ENCODE measurements around the gene TRIM9.

The TRIM9 gene

GRCh38 chr14:50932592-50933495 is 162.1 kb downstream of the TRIM9 start:
- DNase-seq (ENCODE audit: extremely low spot score) = no peak
- CTCF ChIA-PET = interaction anchor here (0.6 kb wide), 1 partner anchor 45 kb away, joined by 3 read pairs; no protein-coding TSS in a partner anchor
- POLR2A ChIA-PET = interaction anchor here (1.7 kb wide), 1 partner anchor 11 kb away, joined by 15 read pairs; the partner anchor contains the start of gene PYGL
- TF ChIP-seq SUZ12 (IDR thresholded peaks at IDR 0.05) (no peak), FOXA1 (IDR thresholded peaks at IDR 0.05) (no peak), LEF1 (IDR thresholded peaks at IDR 0.05; ENCODE audit: borderline replicate concordance) (no peak), TARDBP (IDR thresholded peaks at IDR 0.05) (no peak), FOXK2 (IDR thresholded peaks at IDR 0.05) (no peak), PKNOX1 (IDR thresholded peaks at IDR 0.05) (no peak), ZNF384 (IDR thresholded peaks at IDR 0.05) (no peak), SP1 (IDR thresholded peaks at IDR 0.05) (no peak), NFRKB (IDR thresholded peaks at IDR 0.05) (no peak), ARNT (IDR thresholded peaks at IDR 0.05) (no peak), HDGF (IDR thresholded peaks at IDR 0.05; ENCODE audit: borderline replicate concordance) (no peak), CTBP1 (IDR thresholded peaks at IDR 0.05; ENCODE audit: borderline replicate concordance) (no peak), ELF4 (IDR thresholded peaks at IDR 0.05) (no peak), FOXM1 (IDR thresholded peaks at IDR 0.05; ENCODE audit: borderline replicate concordance) (no peak), BHLHE40 (IDR thresholded peaks at IDR 0.05; ENCODE audit: borderline replicate concordance) (no peak)

- TF ChIP-seq FOXK2 (IDR thresholded peaks at IDR 0.05) (no peak), SUZ12 (IDR thresholded peaks at IDR 0.05) (no peak), BHLHE40 (IDR thresholded peaks at IDR 0.05; ENCODE audit: borderline replicate concordance) (no peak), FOXM1 (IDR thresholded peaks at IDR 0.05; ENCODE audit: borderline replicate concordance) (no peak), PKNOX1 (IDR thresholded peaks at IDR 0.05) (no peak), ARNT (IDR thresholded peaks at IDR 0.05) (no peak), FOXA1 (IDR thresholded peaks at IDR 0.05) (no peak), CTBP1 (IDR thresholded peaks at IDR 0.05; ENCODE audit: borderline replicate concordance) (no peak), ELF4 (IDR thresholded peaks at IDR 0.05) (no peak), NFRKB (IDR thresholded peaks at IDR 0.05) (no peak), TARDBP (IDR thresholded peaks at IDR 0.05) (no peak), SP1 (IDR thresholded peaks at IDR 0.05) (no peak), HDGF (IDR thresholded peaks at IDR 0.05; ENCODE audit: borderline replicate concordance) (no peak), ZNF384 (IDR thresholded peaks at IDR 0.05) (no peak), L3MBTL2 (conservative IDR thresholded peaks at IDR 0.05) (no peak), LEF1 (IDR thresholded peaks at IDR 0.05; ENCODE audit: borderline replicate concordance) (no peak)
- DNase-seq (ENCODE audit: extremely low spot score) = no peak
- ChIA-PET CTCF (no interaction called here), POLR2A (interaction anchor here (1.7 kb wide), 1 partner anchor 12 kb away, joined by 15 read pairs; the partner anchor contains the start of gene PYGL)
Measured at GRCh38 chr14:50932156-50932555, 162.7 kb downstream of the TRIM9 start.

GRCh38 chr14:50931559-50931958 is 163.3 kb downstream of the TRIM9 start:
- ChIA-PET CTCF (no interaction called here), POLR2A (interaction anchor here (1.7 kb wide), 1 partner anchor 12 kb away, joined by 15 read pairs; the partner anchor contains the start of gene PYGL)
- no peak for TF ChIP-seq NFRKB (IDR thresholded peaks at IDR 0.05)
- TF ChIP-seq L3MBTL2 (conservative IDR thresholded peaks at IDR 0.05) = no peak
- TF ChIP-seq ZNF384 (IDR thresholded peaks at IDR 0.05) = no peak
- no peak for TF ChIP-seq SUZ12 (IDR thresholded peaks at IDR 0.05)
- no peak for TF ChIP-seq LEF1 (IDR thresholded peaks at IDR 0.05; ENCODE audit: borderline replicate concordance)
- no peak for TF ChIP-seq CTBP1 (IDR thresholded peaks at IDR 0.05; ENCODE audit: borderline replicate concordance)
- TF ChIP-seq BHLHE40 (IDR thresholded peaks at IDR 0.05; ENCODE audit: borderline replicate concordance) = no peak
- TF ChIP-seq FOXM1 (IDR thresholded peaks at IDR 0.05; ENCODE audit: borderline replicate concordance) = no peak
- TF ChIP-seq HDGF (IDR thresholded peaks at IDR 0.05; ENCODE audit: borderline replicate concordance) = no peak
- TF ChIP-seq TARDBP (IDR thresholded peaks at IDR 0.05) = no peak
- no peak for DNase-seq (ENCODE audit: extremely low spot score)

GRCh38 chr14:50929506-50929905 is 165.4 kb downstream of the TRIM9 start:
- no peak for DNase-seq (ENCODE audit: extremely low spot score)
- CTCF ChIA-PET = no interaction called here
- TF ChIP-seq LEF1 (IDR thresholded peaks at IDR 0.05; ENCODE audit: borderline replicate concordance) (no peak), SUZ12 (IDR thresholded peaks at IDR 0.05) (no peak), CTBP1 (IDR thresholded peaks at IDR 0.05; ENCODE audit: borderline replicate concordance) (no peak), HDGF (IDR thresholded peaks at IDR 0.05; ENCODE audit: borderline replicate concordance) (no peak), ZNF384 (IDR thresholded peaks at IDR 0.05) (no peak), PKNOX1 (IDR thresholded peaks at IDR 0.05) (no peak), L3MBTL2 (conservative IDR thresholded peaks at IDR 0.05) (no peak), NFRKB (IDR thresholded peaks at IDR 0.05) (no peak), SP1 (IDR thresholded peaks at IDR 0.05) (no peak), BHLHE40 (IDR thresholded peaks at IDR 0.05; ENCODE audit: borderline replicate concordance) (no peak), ARNT (IDR thresholded peaks at IDR 0.05) (no peak), ELF4 (IDR thresholded peaks at IDR 0.05) (no peak), FOXM1 (IDR thresholded peaks at IDR 0.05; ENCODE audit: borderline replicate concordance) (no peak), FOXK2 (IDR thresholded peaks at IDR 0.05) (no peak), TARDBP (IDR thresholded peaks at IDR 0.05) (no peak), FOXA1 (IDR thresholded peaks at IDR 0.05) (no peak)
- POLR2A ChIA-PET = no interaction called here

GRCh38 chr14:50928002-50928635 is 166.8 kb downstream of the TRIM9 start:
- POLR2A ChIA-PET = interaction anchor here (0.7 to 1.7 kb wide), 2 partner anchors 16 to 167 kb away, joined by 3 read pairs; partner anchors contain the start of genes PYGL and TRIM9

More at GRCh38 chr14:50928002-50928635, 166.8 kb downstream of the TRIM9 start:
- no peak for DNase-seq (ENCODE audit: extremely low spot score)
- TF ChIP-seq L3MBTL2 (conservative IDR thresholded peaks at IDR 0.05) = no peak
- TF ChIP-seq PKNOX1 (IDR thresholded peaks at IDR 0.05) = no peak
- TF ChIP-seq HDGF (IDR thresholded peaks at IDR 0.05; ENCODE audit: borderline replicate concordance) = no peak
- TF ChIP-seq FOXM1 (IDR thresholded peaks at IDR 0.05; ENCODE audit: borderline replicate concordance) = no peak
- CTCF ChIA-PET = interaction anchor here (0.7 kb wide), 1 partner anchor 1472 kb away, joined by 3 read pairs; no protein-coding TSS in a partner anchor
